ENCODE results near the gene PCGF1. TPM values are rescaled to one million over a fixed set of nuclear protein-coding genes. Genes with fewer than 3 reads are reported as not detected.

Gene PCGF1
- total and polyA plus RNA-seq, 7 donors = 14.3 to 60.3 (median 25.6) TPM

DNA sequence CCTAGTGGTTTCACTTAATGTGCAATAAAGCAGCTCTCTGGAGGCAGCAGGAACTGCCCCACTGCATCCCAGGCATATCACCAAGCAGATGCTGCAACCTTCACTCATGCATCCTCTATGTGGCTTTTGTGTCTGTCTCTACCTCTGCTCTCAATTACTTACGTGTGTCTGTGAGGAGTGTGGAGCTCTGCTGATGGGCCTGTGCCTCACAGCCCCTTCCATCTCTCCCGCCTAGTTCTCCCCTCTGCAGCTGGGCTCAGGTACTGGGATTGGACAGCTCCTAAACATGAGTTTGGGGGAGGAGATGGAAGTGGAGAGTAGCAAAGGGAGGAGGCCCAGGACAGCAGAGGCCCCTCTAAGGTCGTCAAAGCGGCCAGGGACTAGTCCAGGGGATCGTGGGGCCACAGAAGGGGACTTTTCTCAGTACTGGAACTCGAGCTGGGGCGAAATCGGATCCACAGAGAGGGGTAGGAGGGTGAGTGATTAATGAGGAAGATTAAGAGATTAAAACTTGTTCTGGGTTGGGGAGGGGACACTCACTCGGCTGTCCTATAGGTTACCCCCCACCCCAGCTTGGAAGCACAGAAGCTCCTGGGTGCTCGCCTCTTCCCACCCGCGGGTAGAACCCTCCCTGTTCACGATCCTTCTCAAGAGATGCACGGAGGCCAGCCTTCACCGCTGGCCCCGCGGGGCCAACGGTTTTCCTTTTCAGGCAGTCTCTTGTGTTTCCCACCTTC is 6.0 kb downstream of the PCGF1 start:
- DNase-seq = no peak
- Histone ChIP-seq H3K36me3 (ENCODE audit: insufficient read depth in 1 of 2, low read depth in 1 of 2) (peaks cover 0 to 21% of the 10 kb centered on the region in 2 donors), H3K9me3 (no peaks in the 10 kb centered on the region), H3K27ac (no peak overlapping the region), H3K4me3 (no peak overlapping the region), H3K27me3 (ENCODE audit: insufficient read depth in 3 of 3, low read length in 2 of 3) (peaks cover 0 to 83% (median 32%) of the 10 kb centered on the region in 3 donors), H3K4me1 (peaks cover 26% of the 10 kb centered on the region)
- WGBS, 3 donors = 67 to 76% (median 72%) methylated on average over 17 to 18 of the region's 18 CpGs
- TF ChIP-seq, protein P1, sequence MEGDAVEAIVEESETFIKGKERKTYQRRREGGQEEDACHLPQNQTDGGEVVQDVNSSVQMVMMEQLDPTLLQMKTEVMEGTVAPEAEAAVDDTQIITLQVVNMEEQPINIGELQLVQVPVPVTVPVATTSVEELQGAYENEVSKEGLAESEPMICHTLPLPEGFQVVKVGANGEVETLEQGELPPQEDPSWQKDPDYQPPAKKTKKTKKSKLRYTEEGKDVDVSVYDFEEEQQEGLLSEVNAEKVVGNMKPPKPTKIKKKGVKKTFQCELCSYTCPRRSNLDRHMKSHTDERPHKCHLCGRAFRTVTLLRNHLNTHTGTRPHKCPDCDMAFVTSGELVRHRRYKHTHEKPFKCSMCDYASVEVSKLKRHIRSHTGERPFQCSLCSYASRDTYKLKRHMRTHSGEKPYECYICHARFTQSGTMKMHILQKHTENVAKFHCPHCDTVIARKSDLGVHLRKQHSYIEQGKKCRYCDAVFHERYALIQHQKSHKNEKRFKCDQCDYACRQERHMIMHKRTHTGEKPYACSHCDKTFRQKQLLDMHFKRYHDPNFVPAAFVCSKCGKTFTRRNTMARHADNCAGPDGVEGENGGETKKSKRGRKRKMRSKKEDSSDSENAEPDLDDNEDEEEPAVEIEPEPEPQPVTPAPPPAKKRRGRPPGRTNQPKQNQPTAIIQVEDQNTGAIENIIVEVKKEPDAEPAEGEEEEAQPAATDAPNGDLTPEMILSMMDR (IDR thresholded peaks at IDR 0.05) = no peak
- ATAC-seq = no peak
- intact Hi-C loops (cut with DNase I) = no loop called here

DNA sequence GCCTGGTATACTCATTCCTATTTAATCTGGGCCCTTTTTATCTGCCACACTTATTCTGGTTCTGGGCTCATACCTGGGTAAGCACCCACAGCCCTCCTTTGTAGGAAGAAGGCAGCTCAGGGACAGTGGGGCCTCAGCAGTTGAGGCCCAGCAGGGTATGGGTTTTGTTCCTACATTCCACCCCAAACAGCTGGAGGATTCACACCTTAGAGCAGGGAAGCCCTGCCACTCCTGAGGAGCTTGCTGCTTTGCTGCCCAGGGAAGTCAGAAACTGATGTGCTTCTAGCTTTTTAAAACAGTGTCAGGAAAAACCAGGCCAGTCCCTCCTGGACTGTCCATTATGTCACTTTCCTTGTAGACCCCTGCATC is 6.9 kb downstream of the PCGF1 start:
- H3K9me3 ChIP-seq = no peaks in the 10 kb centered on the region
- ATAC-seq (no peak), DNase-seq (no peak)
- intact Hi-C loops (cut with DNase I) = no loop called here
- H3K4me1 ChIP-seq = peaks cover 23% of the 10 kb centered on the region
- no peak overlapping the region for H3K27ac ChIP-seq
- TF ChIP-seq, protein P1 (IDR thresholded peaks at IDR 0.05) = no peak
- peaks cover 0 to 11% of the 10 kb centered on the region in 2 donors for H3K36me3 ChIP-seq (ENCODE audit: insufficient read depth in 1 of 2, low read depth in 1 of 2)
- H3K4me3 ChIP-seq = no peak overlapping the region
- H3K27me3 ChIP-seq (ENCODE audit: insufficient read depth in 3 of 3, low read length in 2 of 3) = peaks cover 0 to 81% (median 32%) of the 10 kb centered on the region in 3 donors

DNA sequence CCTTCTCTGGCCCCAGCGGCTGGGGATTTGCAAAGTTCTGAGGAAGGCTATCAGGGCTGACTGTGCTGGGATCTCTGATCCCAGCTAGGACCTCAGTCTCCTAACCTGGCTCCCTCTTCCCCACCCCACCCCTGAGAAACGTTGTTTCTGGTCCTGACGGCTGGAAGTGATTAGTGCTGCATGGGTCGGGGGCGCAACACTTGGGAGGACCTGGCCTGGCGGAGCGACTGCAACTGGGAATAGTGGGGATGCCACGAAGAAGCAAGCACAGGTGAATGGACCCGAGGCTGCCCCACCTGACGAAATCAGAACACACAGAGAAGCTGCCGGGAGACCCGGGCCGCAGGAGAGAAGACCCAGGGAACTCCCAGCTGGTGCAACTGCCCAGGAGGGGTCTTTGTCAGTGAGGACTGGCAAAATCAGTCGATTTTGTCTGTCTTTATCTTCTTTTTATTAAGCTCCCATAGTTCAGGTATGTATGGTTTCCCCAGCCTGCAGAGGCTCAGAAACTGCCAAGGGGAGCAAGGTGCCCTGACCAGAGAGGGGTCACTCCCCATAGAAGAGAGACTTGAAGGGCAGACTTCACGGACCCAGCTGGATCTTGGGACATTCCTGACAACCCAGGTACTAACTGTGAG is 7.4 kb downstream of the PCGF1 start:
- Histone ChIP-seq H3K27ac (no peak overlapping the region), H3K4me3 (peak overlapping the region; percentile 59), H3K27me3 (ENCODE audit: insufficient read depth in 3 of 3, low read length in 2 of 3) (peaks cover 0 to 78% (median 32%) of the 10 kb centered on the region in 3 donors), H3K4me1 (peaks cover 23% of the 10 kb centered on the region), H3K9me3 (no peaks in the 10 kb centered on the region), H3K36me3 (ENCODE audit: insufficient read depth in 1 of 2, low read depth in 1 of 2) (peaks cover 0 to 6% of the 10 kb centered on the region in 2 donors)
- no peak for DNase-seq
- ATAC-seq = no peak
- intact Hi-C loops (cut with DNase I) = no loop called here
- TF ChIP-seq, protein P1 (IDR thresholded peaks at IDR 0.05) = no peak
- WGBS, 3 donors = 58 to 59% (median 59%) methylated on average over 14 to 15 of the region's 15 CpGs

DNA sequence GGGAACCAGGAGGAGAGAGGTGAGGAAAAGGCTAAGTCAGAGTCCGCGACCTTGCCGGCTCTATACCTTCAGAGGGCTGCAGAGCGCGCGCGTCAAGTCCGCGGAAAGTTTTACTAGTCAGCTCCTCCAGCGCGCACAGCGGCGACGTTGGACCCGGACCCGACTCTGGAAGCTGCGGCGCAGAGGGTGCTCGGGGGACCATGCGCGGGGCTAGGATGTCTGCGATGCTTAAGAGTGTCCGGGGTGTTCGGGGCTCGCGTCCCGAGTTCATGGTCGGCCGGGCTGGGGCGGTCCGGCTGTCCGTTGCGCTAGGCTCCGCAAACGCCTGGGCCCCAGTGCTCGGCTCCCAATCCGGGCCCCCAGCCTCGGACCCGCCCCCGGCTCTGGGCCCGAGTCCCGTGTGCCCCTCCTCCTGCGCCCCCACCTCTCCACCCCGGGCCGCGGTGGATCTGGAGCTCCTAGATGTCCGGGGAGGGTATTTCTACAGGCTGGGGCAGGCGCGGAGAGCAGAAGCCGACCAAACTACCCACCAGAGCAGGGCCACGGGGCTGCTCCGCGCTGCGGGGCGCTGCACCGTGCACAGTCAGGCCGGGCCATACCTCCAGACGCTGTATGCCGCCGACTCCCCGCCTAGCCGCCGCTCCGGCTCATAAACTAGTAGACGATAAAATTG is 8.1 kb downstream of the PCGF1 start, which contains the start of gene LBX2:
Gene LBX2, minus strand, starts transcription at position 337 of the 673 bp plus-strand sequence. Its CDS starts 66 bp downstream, at position 271.
- DNase-seq (no peak), ATAC-seq (peak in 1 of 4 donors; percentile 14)
- WGBS, 3 donors = 3 to 5% (median 4%) methylated on average over 49 to 65 of the region's 65 CpGs
- TF ChIP-seq, protein P1 (IDR thresholded peaks at IDR 0.05) = no peak
- intact Hi-C loops (cut with DNase I) = no loop called here
- H3K4me1 ChIP-seq = peaks cover 23% of the 10 kb centered on the region
- H3K4me3 ChIP-seq = peak within 1 kb of the TSS; percentile 59
- H3K27me3 ChIP-seq (ENCODE audit: insufficient read depth in 3 of 3, low read length in 2 of 3) = peaks cover 0 to 72% (median 32%) of the 10 kb centered on the region in 3 donors
- H3K27ac ChIP-seq = no peak within 1 kb of the TSS
- H3K36me3 ChIP-seq (ENCODE audit: insufficient read depth in 1 of 2, low read depth in 1 of 2) = peaks cover 0 to 2% of the 10 kb centered on the region in 2 donors
- H3K9me3 ChIP-seq = no peaks in the 10 kb centered on the region

Data from psoas muscle (tissue), 8 donors.